NCI-H1436 (cell line): Measurements from ENCODE around the gene LAMTOR3.

Experiments
- DNase-seq: peaks from one replicate; lab custom pipeline; 2025; lab: John Stamatoyannopoulos, UW

The LAMTOR3 gene

GRCh38 chr4:99861120-99861905 is 32.9 kb downstream of the LAMTOR3 start:
- DNase-seq = no peak

GRCh38 chr4:99860521-99860920 is 33.7 kb downstream of the LAMTOR3 start:
- no peak for DNase-seq

GRCh38 chr4:99859618-99860017 is 34.6 kb downstream of the LAMTOR3 start:
- DNase-seq = no peak

GRCh38 chr4:99857307-99857706 is 36.9 kb downstream of the LAMTOR3 start:
- no peak for DNase-seq

GRCh38 chr4:99856166-99856565 is 38.1 kb downstream of the LAMTOR3 start:
- no peak for DNase-seq

- DNase-seq = no peak
These were observed 38.5 kb downstream of the LAMTOR3 start for GRCh38 chr4:99855678-99856077.

GRCh38 chr4:99853999-99854398 is 40.2 kb downstream of the LAMTOR3 start:
- DNase-seq = no peak

- DNase-seq = no peak
These were observed 41.0 kb downstream of the LAMTOR3 start for GRCh38 chr4:99853190-99853589.

GRCh38 chr4:99852199-99852749 is 42.0 kb downstream of the LAMTOR3 start:
- DNase-seq = no peak

- no peak for DNase-seq
These were observed 45.6 kb downstream of the LAMTOR3 start for GRCh38 chr4:99848591-99849001.

GRCh38 chr4:99847362-99847976 is 46.8 kb downstream of the LAMTOR3 start:
- DNase-seq = no peak

- no peak for DNase-seq
These were observed 47.3 kb downstream of the LAMTOR3 start for GRCh38 chr4:99846891-99847290.

GRCh38 chr4:99845708-99846469 is 48.3 kb downstream of the LAMTOR3 start:
- DNase-seq = peak; percentile 23

GRCh38 chr4:99845179-99845578 is 49.0 kb downstream of the LAMTOR3 start:
- DNase-seq = no peak

GRCh38 chr4:99844048-99844447 is 50.2 kb downstream of the LAMTOR3 start:
- DNase-seq = no peak

- DNase-seq = no peak
These were observed 50.8 kb downstream of the LAMTOR3 start for GRCh38 chr4:99843413-99843812.

- DNase-seq = no peak
These were observed 53.1 kb downstream of the LAMTOR3 start for GRCh38 chr4:99841129-99841528.

- DNase-seq = no peak
These were observed 55.3 kb downstream of the LAMTOR3 start for GRCh38 chr4:99838927-99839326.

- no peak for DNase-seq
These were observed 58.3 kb downstream of the LAMTOR3 start for GRCh38 chr4:99835942-99836341.

GRCh38 chr4:99834569-99834968 is 59.7 kb downstream of the LAMTOR3 start:
- DNase-seq = no peak

- no peak for DNase-seq
These were observed 60.5 kb downstream of the LAMTOR3 start for GRCh38 chr4:99833756-99834155.

- no peak for DNase-seq
These were observed 61.5 kb downstream of the LAMTOR3 start for GRCh38 chr4:99832758-99833157.

- no peak for DNase-seq
These were observed 61.9 kb downstream of the LAMTOR3 start for GRCh38 chr4:99832321-99832720.
